Natural killer cell (primary cell): Measurements from ENCODE around the gene ZFP30. TPM values are rescaled to one million over a fixed set of nuclear protein-coding genes. Genes with fewer than 3 reads are reported as not detected.

Source experiments
- ATAC-seq, 3 donors: fragments of 150-1000 bp in 2 of 3; fragments of 200-7000 bp in 1 of 3; cut with Tn5 transposase; 1 replicate in 1 of 3; 2 replicates in 2 of 3; pipeline ENCODE4 v1.10.0; 2021; ENCODE audit warnings: mild to moderate bottlenecking in 2 of 3, moderate library complexity in 2 of 3
- DNase-seq, 2 donors: peaks; one replicate each; pipeline versions ENCODE4 v3.0.0 to v3.0.0-alpha.2; 2013 to 2021; ENCODE audit warnings: mixed read lengths in 1 of 2
- H3K27ac ChIP-seq: one replicate; pipeline ENCODE4 v1.5.1; 2013; ENCODE audit warnings: mild to moderate bottlenecking, low read length
- H3K27me3 ChIP-seq: one replicate; pipeline ENCODE4 v1.6.1; 2013; ENCODE audit warnings: low read length; ENCODE audit not compliant: control insufficient read depth, insufficient read depth
- H3K36me3 ChIP-seq: one replicate; pipeline ENCODE4 v1.6.1; 2013; ENCODE audit warnings: low read length; ENCODE audit not compliant: control insufficient read depth, insufficient read depth
- H3K4me1 ChIP-seq: one replicate; pipeline ENCODE4 v1.6.1; 2013; ENCODE audit warnings: low read length; ENCODE audit not compliant: control insufficient read depth, insufficient read depth
- H3K4me3 ChIP-seq: one replicate; pipeline ENCODE4 v1.5.1; 2013; ENCODE audit warnings: low read length
- H3K9me3 ChIP-seq: one replicate; pipeline ENCODE4 v1.6.1; 2013; ENCODE audit warnings: low read length; ENCODE audit not compliant: control insufficient read depth, insufficient read depth
- H3K27ac Mint-ChIP-seq, 2 donors: one replicate each; pipeline ENCODE4 v1.8.0; 2022; ENCODE audit warnings: mild to moderate bottlenecking in 2 of 2, mixed read lengths in 2 of 2, moderate library complexity in 1 of 2
- H3K27me3 Mint-ChIP-seq, 2 donors: one replicate each; pipeline ENCODE4 v1.8.0; 2022; ENCODE audit warnings: low read depth in 2 of 2, mixed read lengths in 2 of 2
- H3K36me3 Mint-ChIP-seq: one replicate; pipeline ENCODE4 v1.8.0; 2022; ENCODE audit warnings: mixed read lengths
- H3K4me1 Mint-ChIP-seq, 2 donors: one replicate each; pipeline ENCODE4 v1.8.0; 2022; ENCODE audit warnings: mixed read lengths in 2 of 2
- H3K4me3 Mint-ChIP-seq: one replicate; pipeline ENCODE4 v1.8.0; 2022; ENCODE audit warnings: mild to moderate bottlenecking, moderate library complexity, mixed read lengths
- H3K9me3 Mint-ChIP-seq, 2 donors: one replicate each; pipeline ENCODE4 v1.8.0; 2022; ENCODE audit warnings: mixed read lengths in 2 of 2
- WGBS: methylation state at CpG from one replicate; pipeline ENCODE4 v1.1.7; 2013; ENCODE audit warnings: missing lambda C conversion rate; ENCODE audit not compliant: insufficient coverage; 5-methylcytosine and 5-hydroxymethylcytosine counted together
- intact Hi-C: fragments of 100-400 bp; cut with micrococcal nuclease; formaldehyde crosslinking; loops from one replicate; pipeline ENCODE4 v1.14.2; 2022
- total RNA-seq, 4 donors: library from RNA; stranded (reverse); fragments of 120-200 nt in 1 of 4; gene quantifications; one replicate each; pipeline versions ENCODE4 v1.2.3 to v1.2.4, GENCODE V29; 2013 to 2022
- TF ChIP-seq, protein P1 (sequence below): fragments of 200-600 bp; IDR thresholded peaks from one replicate; pipeline ENCODE4 v1.8.0; 2022; ENCODE audit warnings: antibody characterized with exemption

Gene ZFP30
- total RNA-seq, result 10 to 100 TPM in 1 of 3 donors, 1 to 10 TPM in 2; 7.8 to 10.3 (median 8.9) TPM
- total RNA-seq (2013), result 18.1 TPM

DNA sequence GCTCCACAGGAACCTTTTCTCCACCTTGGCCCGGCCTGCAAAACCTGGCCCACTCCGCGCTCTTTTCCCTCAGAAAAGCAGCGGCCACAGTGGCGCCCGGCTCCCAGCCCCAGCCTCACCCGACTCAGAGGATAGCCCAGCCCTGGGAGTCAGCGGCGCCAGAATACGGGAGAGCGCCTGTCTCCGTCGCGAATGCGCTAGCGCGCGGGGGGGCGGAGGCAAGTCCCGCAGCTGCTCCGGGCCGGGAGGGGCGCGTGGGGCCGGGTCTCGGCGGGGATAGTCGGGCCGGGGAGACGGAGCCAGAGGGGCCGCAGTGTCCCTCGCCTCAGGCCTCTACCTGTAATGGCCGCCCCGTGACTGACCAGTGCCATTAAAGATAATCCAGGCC, at the start of gene ZFP30:
ZFP30 (minus strand) TSS at position 165 of the 388 bp plus-strand sequence. CDS start 7,643 bp downstream, outside the sequence.
- Mint-ChIP-seq H3K4me1 (peaks cover 30 to 32% of the 10 kb centered on the region in 2 donors), H3K4me3 (peak within 1 kb of the TSS; percentile 97), H3K27me3 (no peaks in the 10 kb centered on the region), H3K36me3 (no peaks in the 10 kb centered on the region), H3K27ac (peak within 1 kb of the TSS; percentile 80 to 99), H3K9me3 (no peaks in the 10 kb centered on the region)
- WGBS, result under 1% methylated on average over 34 of the region's 34 CpGs
- TF ChIP-seq, protein P1, sequence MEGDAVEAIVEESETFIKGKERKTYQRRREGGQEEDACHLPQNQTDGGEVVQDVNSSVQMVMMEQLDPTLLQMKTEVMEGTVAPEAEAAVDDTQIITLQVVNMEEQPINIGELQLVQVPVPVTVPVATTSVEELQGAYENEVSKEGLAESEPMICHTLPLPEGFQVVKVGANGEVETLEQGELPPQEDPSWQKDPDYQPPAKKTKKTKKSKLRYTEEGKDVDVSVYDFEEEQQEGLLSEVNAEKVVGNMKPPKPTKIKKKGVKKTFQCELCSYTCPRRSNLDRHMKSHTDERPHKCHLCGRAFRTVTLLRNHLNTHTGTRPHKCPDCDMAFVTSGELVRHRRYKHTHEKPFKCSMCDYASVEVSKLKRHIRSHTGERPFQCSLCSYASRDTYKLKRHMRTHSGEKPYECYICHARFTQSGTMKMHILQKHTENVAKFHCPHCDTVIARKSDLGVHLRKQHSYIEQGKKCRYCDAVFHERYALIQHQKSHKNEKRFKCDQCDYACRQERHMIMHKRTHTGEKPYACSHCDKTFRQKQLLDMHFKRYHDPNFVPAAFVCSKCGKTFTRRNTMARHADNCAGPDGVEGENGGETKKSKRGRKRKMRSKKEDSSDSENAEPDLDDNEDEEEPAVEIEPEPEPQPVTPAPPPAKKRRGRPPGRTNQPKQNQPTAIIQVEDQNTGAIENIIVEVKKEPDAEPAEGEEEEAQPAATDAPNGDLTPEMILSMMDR, result no peak
- ATAC-seq (peak; percentile 61 to 80 (median 69)), DNase-seq (peak; percentile 64 to 86)
- Histone ChIP-seq H3K27me3 (no peaks in the 10 kb centered on the region), H3K27ac (peak within 1 kb of the TSS; percentile 90), H3K9me3 (no peaks in the 10 kb centered on the region), H3K4me3 (peak within 1 kb of the TSS; percentile 88), H3K36me3 (no peaks in the 10 kb centered on the region), H3K4me1 (peaks cover 15% of the 10 kb centered on the region)
- intact Hi-C loops, result loop anchor here (2.0 kb wide), 1 partner anchor 60 kb away; the partner anchor contains the start of genes ZNF540 and ZNF571

DNA sequence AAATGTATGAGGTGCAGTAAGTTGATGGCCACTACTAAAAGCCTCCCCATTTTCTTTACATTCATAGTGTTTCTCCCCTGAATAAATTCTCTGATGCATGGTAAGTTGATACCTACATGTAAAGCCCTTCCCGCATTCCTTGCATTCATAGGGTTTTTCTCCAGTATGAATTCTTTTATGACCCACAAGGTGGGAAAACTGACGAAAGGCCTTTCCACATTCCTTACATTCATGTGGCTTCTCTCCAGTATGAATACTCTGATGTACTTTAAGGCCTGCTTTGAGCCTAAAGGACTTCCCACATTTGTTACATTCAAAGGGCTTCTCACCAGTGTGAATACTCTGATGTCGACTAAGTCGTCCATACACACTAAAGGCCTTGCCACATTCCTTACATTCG, 43.8 kb upstream of the ZFP30 start:
- intact Hi-C loops, result loop anchor here (10.0 kb wide), 1 partner anchor 324 kb away; the partner anchor contains the start of gene ZNF527
- Mint-ChIP-seq H3K27me3 (no peaks in the 10 kb centered on the region), H3K4me1 (no peaks in the 10 kb centered on the region), H3K9me3 (peaks cover 3 to 7% of the 10 kb centered on the region in 2 donors), H3K4me3 (no peak overlapping the region), H3K36me3 (peaks cover 30% of the 10 kb centered on the region), H3K27ac (no peak overlapping the region)
- DNase-seq (no peak), ATAC-seq (no peak)
- Histone ChIP-seq H3K9me3 (peaks cover 9% of the 10 kb centered on the region), H3K4me3 (no peak overlapping the region), H3K27ac (no peak overlapping the region), H3K36me3 (peaks cover 11% of the 10 kb centered on the region), H3K27me3 (no peaks in the 10 kb centered on the region), H3K4me1 (no peaks in the 10 kb centered on the region)
- 94% methylated on average over 5 of the region's 5 CpGs for WGBS
- TF ChIP-seq, protein P1, result no peak

DNA sequence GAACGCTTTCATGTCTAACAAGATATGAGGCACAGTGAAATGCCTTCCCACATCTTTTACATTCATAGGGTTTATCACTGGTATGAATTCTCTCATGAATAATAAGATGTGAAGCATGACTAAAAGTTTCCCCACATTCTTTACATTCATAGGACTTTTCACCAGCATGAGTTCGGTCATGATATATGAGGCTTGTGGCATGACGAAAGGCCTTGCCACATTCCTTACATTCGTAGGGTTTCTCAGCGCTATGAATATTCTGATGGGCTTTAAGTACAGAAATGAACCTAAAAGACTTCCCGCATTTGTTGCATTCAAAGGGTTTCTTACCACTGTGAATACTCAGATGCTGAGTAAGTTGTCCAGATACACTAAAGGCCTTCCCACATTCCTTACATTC, 43.0 kb upstream of the ZFP30 start:
- peaks cover 30% of the 10 kb centered on the region for H3K36me3 Mint-ChIP-seq
- Histone ChIP-seq H3K9me3 (peaks cover 9% of the 10 kb centered on the region), H3K36me3 (peaks cover 11% of the 10 kb centered on the region), H3K27ac (no peak overlapping the region), H3K4me1 (no peaks in the 10 kb centered on the region), H3K27me3 (no peaks in the 10 kb centered on the region), H3K4me3 (no peak overlapping the region)
- 100% methylated on average over 6 of the region's 6 CpGs for WGBS
- H3K27ac Mint-ChIP-seq, result no peak overlapping the region
- ATAC-seq (no peak), DNase-seq (no peak)
- H3K4me1 Mint-ChIP-seq, result no peaks in the 10 kb centered on the region
- peaks cover 3 to 7% of the 10 kb centered on the region in 2 donors for H3K9me3 Mint-ChIP-seq
- intact Hi-C loops, result loop anchor here (10.0 kb wide), 1 partner anchor 323 kb away; the partner anchor contains the start of gene ZNF527
- H3K4me3 Mint-ChIP-seq, result no peak overlapping the region
- TF ChIP-seq, protein P1, result no peak
- H3K27me3 Mint-ChIP-seq, result no peaks in the 10 kb centered on the region
